Measurements from ENCODE around the gene RAB3A. TPM values are rescaled to one million over a fixed set of nuclear protein-coding genes. Genes with fewer than 3 reads are reported as not detected.

The RAB3A gene
- total and polyA plus RNA-seq, 9 of the 15 experiments (the other 6 are each of a cell fraction or from before 2014, with no cell fraction given) = 0.17 to 5.1 (median 0.90) TPM; not detected in 1

DNA sequence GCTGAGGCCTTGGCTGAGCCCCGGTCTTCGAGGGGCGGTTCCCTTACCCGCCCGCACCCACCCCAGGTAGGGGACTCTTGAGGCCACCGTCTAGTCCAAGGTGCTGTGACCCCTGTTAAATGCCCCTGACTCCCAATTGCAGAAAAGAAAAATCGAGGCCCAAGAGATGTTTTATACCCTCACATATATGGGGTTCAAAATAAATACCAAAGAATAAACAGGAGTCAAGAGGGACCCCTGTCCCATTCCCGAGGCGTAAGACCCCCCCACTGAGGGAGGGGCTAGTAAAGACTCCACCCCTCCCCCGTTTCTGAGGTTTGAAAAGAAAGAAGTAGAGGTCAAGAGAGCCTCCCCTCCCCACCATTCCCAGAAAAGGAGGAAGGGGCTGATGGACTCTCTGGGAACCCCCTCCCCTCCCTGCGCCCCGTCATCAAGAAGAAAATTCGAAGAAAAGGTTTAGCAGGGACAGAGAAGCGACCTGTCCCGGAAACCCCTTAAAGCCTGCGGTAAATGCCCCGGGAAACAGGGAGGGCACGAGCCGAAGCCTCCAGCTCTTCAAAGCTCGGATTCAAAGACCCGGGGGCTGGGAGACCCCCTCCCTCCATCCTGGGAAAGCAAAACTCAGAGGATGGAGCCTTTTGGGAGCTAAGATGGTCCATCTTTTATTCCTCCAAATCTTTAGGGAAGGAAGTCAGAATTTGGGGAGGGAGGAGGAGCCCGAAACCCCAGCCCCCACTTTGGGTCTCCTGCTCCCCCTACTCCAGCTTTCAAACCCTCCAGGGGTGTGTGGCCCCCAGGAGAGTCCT lies 755 bp upstream of the RAB3A start (continued):
- peak in 1 of 2 experiments; percentile 54; a peak in 1 of 4 replicates for TF ChIP-seq MAZ (CRISPR knock-in tag; conservative IDR thresholded peaks at IDR 0.05 in 1 of 2, IDR thresholded peaks at IDR 0.05 in 1 of 2)
- no peak for TF ChIP-seq STAG1 (CRISPR knock-in tag; IDR thresholded peaks at IDR 0.05; ENCODE audit: borderline replicate concordance)
- TF ChIP-seq, protein P1, sequence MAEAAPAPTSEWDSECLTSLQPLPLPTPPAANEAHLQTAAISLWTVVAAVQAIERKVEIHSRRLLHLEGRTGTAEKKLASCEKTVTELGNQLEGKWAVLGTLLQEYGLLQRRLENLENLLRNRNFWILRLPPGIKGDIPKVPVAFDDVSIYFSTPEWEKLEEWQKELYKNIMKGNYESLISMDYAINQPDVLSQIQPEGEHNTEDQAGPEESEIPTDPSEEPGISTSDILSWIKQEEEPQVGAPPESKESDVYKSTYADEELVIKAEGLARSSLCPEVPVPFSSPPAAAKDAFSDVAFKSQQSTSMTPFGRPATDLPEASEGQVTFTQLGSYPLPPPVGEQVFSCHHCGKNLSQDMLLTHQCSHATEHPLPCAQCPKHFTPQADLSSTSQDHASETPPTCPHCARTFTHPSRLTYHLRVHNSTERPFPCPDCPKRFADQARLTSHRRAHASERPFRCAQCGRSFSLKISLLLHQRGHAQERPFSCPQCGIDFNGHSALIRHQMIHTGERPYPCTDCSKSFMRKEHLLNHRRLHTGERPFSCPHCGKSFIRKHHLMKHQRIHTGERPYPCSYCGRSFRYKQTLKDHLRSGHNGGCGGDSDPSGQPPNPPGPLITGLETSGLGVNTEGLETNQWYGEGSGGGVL (CRISPR knock-in tag; IDR thresholded peaks at IDR 0.05) = no peak
- no peak for TF ChIP-seq NR3C1 (CRISPR knock-in tag; IDR thresholded peaks at IDR 0.05)
- no peak; the same call in 1 of the 2 replicates for TF ChIP-seq NFRKB (IDR thresholded peaks at IDR 0.05; ENCODE audit: low read depth)
- no peak for TF ChIP-seq ZBED1 (IDR thresholded peaks at IDR 0.05)
- TF ChIP-seq NFE2L1 (tag; IDR thresholded peaks at IDR 0.05; ENCODE audit: borderline replicate concordance, low read depth) = no peak
- no peak for TF ChIP-seq HDGF (IDR thresholded peaks at IDR 0.05)
- no peak for TF ChIP-seq ASH1L (IDR thresholded peaks at IDR 0.05; ENCODE audit: borderline replicate concordance, low read depth, partially characterized antibody)
- TF ChIP-seq TBP (optimal IDR thresholded peaks at IDR 0.05; ENCODE audit: low read depth, low read length) = no peak
- TF ChIP-seq ZNF347 (CRISPR knock-in tag; IDR thresholded peaks at IDR 0.05; ENCODE audit: low read depth) = no peak
- TF ChIP-seq, protein P2, sequence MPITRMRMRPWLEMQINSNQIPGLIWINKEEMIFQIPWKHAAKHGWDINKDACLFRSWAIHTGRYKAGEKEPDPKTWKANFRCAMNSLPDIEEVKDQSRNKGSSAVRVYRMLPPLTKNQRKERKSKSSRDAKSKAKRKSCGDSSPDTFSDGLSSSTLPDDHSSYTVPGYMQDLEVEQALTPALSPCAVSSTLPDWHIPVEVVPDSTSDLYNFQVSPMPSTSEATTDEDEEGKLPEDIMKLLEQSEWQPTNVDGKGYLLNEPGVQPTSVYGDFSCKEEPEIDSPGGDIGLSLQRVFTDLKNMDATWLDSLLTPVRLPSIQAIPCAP (CRISPR knock-in tag; IDR thresholded peaks at IDR 0.05; ENCODE audit: borderline replicate concordance) = no peak
- TF ChIP-seq ZNF764 (CRISPR knock-in tag; IDR thresholded peaks at IDR 0.05; ENCODE audit: low read depth) = no peak
- no peak for TF ChIP-seq CBFA2T2 (conservative IDR thresholded peaks at IDR 0.05)
- TF ChIP-seq, protein P3, sequence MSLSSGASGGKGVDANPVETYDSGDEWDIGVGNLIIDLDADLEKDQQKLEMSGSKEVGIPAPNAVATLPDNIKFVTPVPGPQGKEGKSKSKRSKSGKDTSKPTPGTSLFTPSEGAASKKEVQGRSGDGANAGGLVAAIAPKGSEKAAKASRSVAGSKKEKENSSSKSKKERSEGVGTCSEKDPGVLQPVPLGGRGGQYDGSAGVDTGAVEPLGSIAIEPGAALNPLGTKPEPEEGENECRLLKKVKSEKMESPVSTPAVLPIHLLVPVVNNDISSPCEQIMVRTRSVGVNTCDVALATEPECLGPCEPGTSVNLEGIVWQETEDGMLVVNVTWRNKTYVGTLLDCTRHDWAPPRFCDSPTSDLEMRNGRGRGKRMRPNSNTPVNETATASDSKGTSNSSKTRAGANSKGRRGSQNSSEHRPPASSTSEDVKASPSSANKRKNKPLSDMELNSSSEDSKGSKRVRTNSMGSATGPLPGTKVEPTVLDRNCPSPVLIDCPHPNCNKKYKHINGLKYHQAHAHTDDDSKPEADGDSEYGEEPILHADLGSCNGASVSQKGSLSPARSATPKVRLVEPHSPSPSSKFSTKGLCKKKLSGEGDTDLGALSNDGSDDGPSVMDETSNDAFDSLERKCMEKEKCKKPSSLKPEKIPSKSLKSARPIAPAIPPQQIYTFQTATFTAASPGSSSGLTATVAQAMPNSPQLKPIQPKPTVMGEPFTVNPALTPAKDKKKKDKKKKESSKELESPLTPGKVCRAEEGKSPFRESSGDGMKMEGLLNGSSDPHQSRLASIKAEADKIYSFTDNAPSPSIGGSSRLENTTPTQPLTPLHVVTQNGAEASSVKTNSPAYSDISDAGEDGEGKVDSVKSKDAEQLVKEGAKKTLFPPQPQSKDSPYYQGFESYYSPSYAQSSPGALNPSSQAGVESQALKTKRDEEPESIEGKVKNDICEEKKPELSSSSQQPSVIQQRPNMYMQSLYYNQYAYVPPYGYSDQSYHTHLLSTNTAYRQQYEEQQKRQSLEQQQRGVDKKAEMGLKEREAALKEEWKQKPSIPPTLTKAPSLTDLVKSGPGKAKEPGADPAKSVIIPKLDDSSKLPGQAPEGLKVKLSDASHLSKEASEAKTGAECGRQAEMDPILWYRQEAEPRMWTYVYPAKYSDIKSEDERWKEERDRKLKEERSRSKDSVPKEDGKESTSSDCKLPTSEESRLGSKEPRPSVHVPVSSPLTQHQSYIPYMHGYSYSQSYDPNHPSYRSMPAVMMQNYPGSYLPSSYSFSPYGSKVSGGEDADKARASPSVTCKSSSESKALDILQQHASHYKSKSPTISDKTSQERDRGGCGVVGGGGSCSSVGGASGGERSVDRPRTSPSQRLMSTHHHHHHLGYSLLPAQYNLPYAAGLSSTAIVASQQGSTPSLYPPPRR (CRISPR knock-in tag; IDR thresholded peaks at IDR 0.05; ENCODE audit: borderline replicate concordance) = no peak
- TF ChIP-seq ZNF696 (CRISPR knock-in tag; conservative IDR thresholded peaks at IDR 0.05) = no peak
- no peak for TF ChIP-seq RBM14 (IDR thresholded peaks at IDR 0.05; ENCODE audit: borderline replicate concordance, insufficient read depth, low read depth, low read length)
- no peak for TF ChIP-seq NR2F6 (CRISPR knock-in tag; IDR thresholded peaks at IDR 0.05)
